Measurements from ENCODE around the gene ADGRL2. TPM values are rescaled to one million over a fixed set of nuclear protein-coding genes. Genes with fewer than 3 reads are reported as not detected.

The ADGRL2 gene
- 23.9 and 24.8 TPM in 2 replicates for total RNA-seq (2014; rRNA removed; shearing (Covaris generic))

DNA sequence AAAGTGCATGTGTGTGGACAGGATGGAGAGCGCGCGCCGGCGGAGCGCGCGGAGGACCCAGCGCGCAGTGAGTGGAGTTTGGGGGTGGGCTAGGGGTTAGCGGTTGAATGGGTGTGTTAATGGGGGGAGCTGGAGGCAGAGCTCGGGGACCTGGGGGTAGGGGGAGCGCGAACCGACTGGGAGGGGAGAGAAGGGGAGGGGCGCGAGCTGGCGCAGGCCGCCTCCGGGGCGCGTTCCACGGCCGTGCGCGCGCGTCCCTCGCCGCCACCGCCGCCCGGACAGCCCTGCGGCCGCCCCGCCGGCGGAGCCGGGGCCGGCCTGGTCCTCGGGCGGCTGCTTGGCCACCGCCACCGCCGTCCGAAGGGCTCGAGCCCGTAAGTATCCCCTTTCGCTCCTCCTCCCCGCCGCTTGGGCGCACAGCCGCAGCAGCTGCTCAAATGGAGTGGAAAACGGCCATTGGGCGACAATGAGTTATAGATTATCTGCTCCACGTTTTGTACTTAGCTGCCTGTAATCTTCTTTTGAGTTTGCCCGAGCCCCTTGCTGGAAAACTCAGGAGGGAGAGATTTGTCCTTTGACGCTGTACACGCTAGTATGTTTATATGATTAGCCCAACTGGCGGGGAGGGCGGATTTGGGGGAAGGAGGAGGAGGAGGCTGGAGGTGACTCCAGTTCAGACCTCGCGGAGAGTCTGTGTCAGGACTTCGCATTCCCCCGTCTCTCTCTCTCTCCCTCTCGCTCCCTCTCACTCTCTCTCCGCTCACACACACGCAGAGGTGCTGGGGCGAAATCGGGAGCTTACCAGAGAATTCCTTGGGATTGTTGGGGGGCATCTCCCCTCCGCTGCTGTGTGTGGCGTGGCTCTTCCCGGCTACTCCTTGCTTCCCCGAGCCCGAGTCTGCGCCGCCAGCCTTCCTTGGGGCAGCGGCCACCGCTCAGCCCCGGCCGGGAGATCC is at the start of gene ADGRL2:
ADGRL2 (plus strand) TSS at position 240 of the 956 bp plus-strand sequence. CDS start 36,051 bp downstream, outside the sequence.

